ENCODE measurements around the gene ACACA. TPM values are rescaled to one million over a fixed set of nuclear protein-coding genes. Genes with fewer than 3 reads are reported as not detected.

Gene ACACA
- total RNA-seq, 4 donors from 2014 or later, result 30.0 to 69.7 (median 49.9) TPM

GRCh38 chr17:37280841-37281240, 125.8 kb downstream of the ACACA start:
- H3K4me3 ChIP-seq, result no peak overlapping the region
- 90 to 93% methylated on average over 6 of the region's 6 CpGs for WGBS, 2 donors
- no peak for TF ChIP-seq POLR2A (IDR thresholded peaks at IDR 0.05)
- TF ChIP-seq EP300 (IDR thresholded peaks at IDR 0.05), result no peak
- no peak for TF ChIP-seq CTCF (IDR thresholded peaks at IDR 0.05)
- H3K27me3 ChIP-seq, result no peaks in the 10 kb centered on the region
- no peak overlapping the region for H3K27ac ChIP-seq
- no peaks in the 10 kb centered on the region for H3K9me3 ChIP-seq
- H3K36me3 ChIP-seq, result peaks cover 0 to 28% (median 0%) of the 10 kb centered on the region in 3 donors
- no peak for DNase-seq (ENCODE audit: low spot score in 2 of 2)
- H3K4me1 ChIP-seq, result peaks cover 0 to 12% (median 0%) of the 10 kb centered on the region in 4 donors

- no peak for DNase-seq (ENCODE audit: low spot score in 2 of 2)
- no peaks in the 10 kb centered on the region for H3K9me3 ChIP-seq
- H3K27ac ChIP-seq, result no peak overlapping the region
- no peaks in the 10 kb centered on the region for H3K27me3 ChIP-seq
- H3K4me1 ChIP-seq, result peaks cover 0 to 17% (median 0%) of the 10 kb centered on the region in 4 donors
- TF ChIP-seq EP300 (IDR thresholded peaks at IDR 0.05), result no peak
- no peak for TF ChIP-seq POLR2A (IDR thresholded peaks at IDR 0.05)
- no peak for TF ChIP-seq CTCF (IDR thresholded peaks at IDR 0.05)
- peaks cover 0 to 45% (median 0%) of the 10 kb centered on the region in 3 donors for H3K36me3 ChIP-seq
- 66 to 79% methylated on average over 2 of the region's 2 CpGs for WGBS, 2 donors
- no peak overlapping the region for H3K4me3 ChIP-seq
These were observed 128.3 kb downstream of the ACACA start for GRCh38 chr17:37278247-37278894.

- Histone ChIP-seq H3K36me3 (peaks cover 0 to 33% (median 0%) of the 10 kb centered on the region in 3 donors), H3K9me3 (no peaks in the 10 kb centered on the region), H3K4me3 (no peak overlapping the region), H3K4me1 (peaks cover 0 to 21% (median 0%) of the 10 kb centered on the region in 4 donors), H3K27ac (no peak overlapping the region), H3K27me3 (no peaks in the 10 kb centered on the region)
- DNase-seq (ENCODE audit: low spot score in 2 of 2), result no peak
- WGBS, 2 donors, result 44 to 53% methylated on average over 1 of the region's 1 CpG
- TF ChIP-seq EP300 (IDR thresholded peaks at IDR 0.05) (no peak), CTCF (IDR thresholded peaks at IDR 0.05) (no peak), POLR2A (IDR thresholded peaks at IDR 0.05) (no peak)
These were observed 130.2 kb downstream of the ACACA start for GRCh38 chr17:37276475-37276874.

GRCh38 chr17:37274461-37274860, 132.2 kb downstream of the ACACA start:
- no peak for TF ChIP-seq CTCF (IDR thresholded peaks at IDR 0.05)
- no peak for TF ChIP-seq POLR2A (IDR thresholded peaks at IDR 0.05)
- no peak for TF ChIP-seq EP300 (IDR thresholded peaks at IDR 0.05)

GRCh38 chr17:37273409-37274051, 133.1 kb downstream of the ACACA start:
- TF ChIP-seq CTCF (IDR thresholded peaks at IDR 0.05) (no peak), EP300 (IDR thresholded peaks at IDR 0.05) (no peak), POLR2A (IDR thresholded peaks at IDR 0.05) (no peak)
- WGBS, 2 donors, result 64 to 66% methylated on average over 3 of the region's 3 CpGs

More at GRCh38 chr17:37274461-37274860, 132.2 kb downstream of the ACACA start:
- Histone ChIP-seq H3K27ac (no peak overlapping the region), H3K36me3 (peaks cover 0 to 36% (median 0%) of the 10 kb centered on the region in 3 donors), H3K9me3 (no peaks in the 10 kb centered on the region), H3K4me3 (no peak overlapping the region), H3K27me3 (no peaks in the 10 kb centered on the region), H3K4me1 (peaks cover 0 to 21% (median 0%) of the 10 kb centered on the region in 4 donors)
- no peak for DNase-seq (ENCODE audit: low spot score in 2 of 2)
- WGBS, 2 donors, result 30 to 41% methylated on average over 6 of the region's 6 CpGs

More at GRCh38 chr17:37273409-37274051, 133.1 kb downstream of the ACACA start:
- no peaks in the 10 kb centered on the region for H3K9me3 ChIP-seq
- H3K36me3 ChIP-seq, result peaks cover 0 to 44% (median 0%) of the 10 kb centered on the region in 3 donors
- no peak overlapping the region for H3K4me3 ChIP-seq
- H3K27ac ChIP-seq, result peak overlapping the region in 1 of 4 donors; percentile 22
- H3K27me3 ChIP-seq, result no peaks in the 10 kb centered on the region
- DNase-seq (ENCODE audit: low spot score in 2 of 2), result no peak
- peaks cover 0 to 21% (median 0%) of the 10 kb centered on the region in 4 donors for H3K4me1 ChIP-seq

Data from tibial nerve (tissue), 4 donors.